Muscle layer of colon (tissue), 2 donors: ENCODE data around the gene CRYAB.

Experiments used
- H3K27ac ChIP-seq: one replicate; pipeline ENCODE4 v1.7.0; 2013; ENCODE audit warnings: low read depth, mild to moderate bottlenecking, low read length, moderate library complexity
- H3K27me3 ChIP-seq, 2 donors: one replicate each; pipeline ENCODE4 v1.7.0; 2013; ENCODE audit warnings: low read length in 2 of 2, mild to moderate bottlenecking in 2 of 2; ENCODE audit not compliant: insufficient read depth in 2 of 2, control insufficient read depth in 1 of 2
- H3K36me3 ChIP-seq: one replicate; pipeline ENCODE4 v1.7.0; 2013; ENCODE audit warnings: mild to moderate bottlenecking, low read length; ENCODE audit not compliant: insufficient read depth
- H3K4me1 ChIP-seq: one replicate; pipeline ENCODE4 v1.7.0; 2013; ENCODE audit warnings: mild to moderate bottlenecking, low read length; ENCODE audit not compliant: insufficient read depth
- H3K4me3 ChIP-seq, 2 donors: one replicate each; pipeline ENCODE4 v1.7.0; 2013; ENCODE audit warnings: low read length in 2 of 2, low read depth in 1 of 2, mild to moderate bottlenecking in 1 of 2, moderate library complexity in 1 of 2
- H3K9ac ChIP-seq: one replicate; pipeline ENCODE4 v1.7.0; 2013; ENCODE audit warnings: low read length
- H3K9me3 ChIP-seq: one replicate; pipeline ENCODE4 v1.7.0; 2013; ENCODE audit warnings: mild to moderate bottlenecking, low read length
- donor health status: abdominal sarcoma.
- donor health status: Adenocarcinoma of cecum.

Gene CRYAB

GRCh38 chr11:111917312-111917711, 5.7 kb upstream of the CRYAB start:
- H3K9me3 ChIP-seq, result no peaks in the 10 kb centered on the region
- peaks cover 17% of the 10 kb centered on the region for H3K4me1 ChIP-seq
- no peaks in the 10 kb centered on the region for H3K36me3 ChIP-seq
- H3K4me3 ChIP-seq, result no peak overlapping the region
- no peak overlapping the region for H3K27ac ChIP-seq
- H3K27me3 ChIP-seq, result no peaks in the 10 kb centered on the region
- no peak overlapping the region for H3K9ac ChIP-seq

GRCh38 chr11:111916768-111917167, 5.2 kb upstream of the CRYAB start:
- Histone ChIP-seq H3K36me3 (no peaks in the 10 kb centered on the region), H3K9me3 (no peaks in the 10 kb centered on the region), H3K27ac (no peak overlapping the region), H3K9ac (no peak overlapping the region), H3K4me1 (peaks cover 17% of the 10 kb centered on the region), H3K27me3 (no peaks in the 10 kb centered on the region), H3K4me3 (no peak overlapping the region)

GRCh38 chr11:111913997-111914396, 2.4 kb upstream of the CRYAB start:
- H3K4me1 ChIP-seq, result peaks cover 32% of the 10 kb centered on the region
- peak overlapping the region; percentile 43 to 66 for H3K4me3 ChIP-seq
- H3K27me3 ChIP-seq, result no peaks in the 10 kb centered on the region
- H3K27ac ChIP-seq, result peak overlapping the region; percentile 83
- H3K9ac ChIP-seq, result peak overlapping the region; percentile 77
- peaks cover 12% of the 10 kb centered on the region for H3K36me3 ChIP-seq
- no peaks in the 10 kb centered on the region for H3K9me3 ChIP-seq

GRCh38 chr11:111913031-111913861, 1.7 kb upstream of the CRYAB start:
- H3K9me3 ChIP-seq, result no peaks in the 10 kb centered on the region
- peaks cover 33% of the 10 kb centered on the region for H3K4me1 ChIP-seq
- H3K4me3 ChIP-seq, result peak overlapping the region; percentile 43 to 66
- H3K9ac ChIP-seq, result peak overlapping the region; percentile 77
- peak overlapping the region; percentile 83 for H3K27ac ChIP-seq
- H3K36me3 ChIP-seq, result peaks cover 20% of the 10 kb centered on the region
- H3K27me3 ChIP-seq, result no peaks in the 10 kb centered on the region

GRCh38 chr11:111912535-111912934, 965 bp upstream of the CRYAB start, which contains the start of gene HSPB2:
Gene HSPB2, plus strand, starts transcription at chr11:111912734. Its CDS starts 96 bp downstream, at chr11:111912830.
- Histone ChIP-seq H3K36me3 (peaks cover 27% of the 10 kb centered on the region), H3K27ac (peak within 1 kb of the TSS; percentile 95), H3K4me1 (peaks cover 33% of the 10 kb centered on the region), H3K9ac (peak within 1 kb of the TSS; percentile 83), H3K27me3 (no peaks in the 10 kb centered on the region), H3K4me3 (peak within 1 kb of the TSS; percentile 74 to 75), H3K9me3 (no peaks in the 10 kb centered on the region)

- Histone ChIP-seq H3K27ac (peak overlapping the region; percentile 95), H3K27me3 (no peaks in the 10 kb centered on the region), H3K9me3 (no peaks in the 10 kb centered on the region), H3K9ac (peak overlapping the region; percentile 83), H3K4me3 (peak overlapping the region; percentile 74 to 75), H3K36me3 (peaks cover 27% of the 10 kb centered on the region), H3K4me1 (peaks cover 33% of the 10 kb centered on the region)
Measured at GRCh38 chr11:111910676-111911562, 651 bp downstream of the CRYAB start.

GRCh38 chr11:111909378-111909777, 2.2 kb downstream of the CRYAB start:
- Histone ChIP-seq H3K27me3 (no peaks in the 10 kb centered on the region), H3K4me1 (peaks cover 29% of the 10 kb centered on the region), H3K4me3 (peak overlapping the region; percentile 3 to 74), H3K27ac (peak overlapping the region; percentile 95), H3K9ac (peak overlapping the region; percentile 83), H3K36me3 (peaks cover 27% of the 10 kb centered on the region), H3K9me3 (no peaks in the 10 kb centered on the region)

GRCh38 chr11:111908639-111909305, 2.8 kb downstream of the CRYAB start:
- no peaks in the 10 kb centered on the region for H3K27me3 ChIP-seq
- peaks cover 23% of the 10 kb centered on the region for H3K4me1 ChIP-seq
- H3K4me3 ChIP-seq, result no peak overlapping the region
- H3K27ac ChIP-seq, result peak overlapping the region; percentile 95
- peaks cover 27% of the 10 kb centered on the region for H3K36me3 ChIP-seq
- H3K9ac ChIP-seq, result no peak overlapping the region
- H3K9me3 ChIP-seq, result no peaks in the 10 kb centered on the region

- no peak overlapping the region for H3K4me3 ChIP-seq
- no peaks in the 10 kb centered on the region for H3K9me3 ChIP-seq
- peaks cover 27% of the 10 kb centered on the region for H3K36me3 ChIP-seq
- H3K4me1 ChIP-seq, result peaks cover 16% of the 10 kb centered on the region
- H3K27ac ChIP-seq, result no peak overlapping the region
- H3K27me3 ChIP-seq, result no peaks in the 10 kb centered on the region
- no peak overlapping the region for H3K9ac ChIP-seq
Measured at GRCh38 chr11:111906680-111907079, 4.9 kb downstream of the CRYAB start.

- Histone ChIP-seq H3K27ac (no peak overlapping the region), H3K9ac (no peak overlapping the region), H3K27me3 (no peaks in the 10 kb centered on the region), H3K4me3 (no peak overlapping the region), H3K36me3 (peaks cover 27% of the 10 kb centered on the region), H3K9me3 (no peaks in the 10 kb centered on the region), H3K4me1 (peaks cover 15% of the 10 kb centered on the region)
Measured at GRCh38 chr11:111905411-111905810, 6.2 kb downstream of the CRYAB start.

- Histone ChIP-seq H3K4me1 (no peaks in the 10 kb centered on the region), H3K36me3 (no peaks in the 10 kb centered on the region), H3K27ac (no peak overlapping the region), H3K9me3 (no peaks in the 10 kb centered on the region), H3K27me3 (no peaks in the 10 kb centered on the region), H3K4me3 (no peak overlapping the region), H3K9ac (no peak overlapping the region)
Measured at GRCh38 chr11:111886844-111887243, 24.7 kb downstream of the CRYAB start.
